ENCODE measurements around the gene KRT15. TPM values are rescaled to one million over a fixed set of nuclear protein-coding genes. Genes with fewer than 3 reads are reported as not detected.

KRT15 gene
- total and polyA plus RNA-seq, 2 of the 4 experiments (the other 2 are of a cell fraction): 2.9 to 5.3 TPM

DNA sequence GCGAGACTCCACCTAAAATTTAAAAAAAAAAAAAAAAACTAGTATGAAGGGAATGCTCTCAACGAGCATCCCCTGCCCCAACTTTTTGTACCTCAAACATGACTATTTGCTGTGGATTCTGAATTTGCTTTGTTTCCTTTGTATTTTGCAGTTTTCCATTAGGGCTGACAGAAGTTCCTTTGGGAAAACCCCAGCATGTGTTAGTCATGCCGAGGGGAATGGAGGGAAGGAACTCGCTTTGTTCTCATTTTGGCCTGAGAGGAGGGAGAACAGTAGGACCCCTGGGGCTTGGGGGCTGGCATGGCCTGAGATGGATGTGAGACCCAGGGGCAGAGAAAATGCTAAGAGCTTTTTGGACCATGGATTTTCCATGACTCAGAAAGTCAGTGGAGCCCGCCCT is 32.7 kb upstream of the KRT15 start:
- Histone ChIP-seq H3K79me1 (ENCODE audit: low read depth in 1 of 2, low read length in 2 of 2) (no peaks in the 10 kb centered on the region), H3K9me1 (ENCODE audit: insufficient read depth, low read length) (peaks cover 12% of the 10 kb centered on the region), H2AK9ac (replicated peaks; ENCODE audit: low read depth, low read length, poor library complexity) (no peak overlapping the region), H3K14ac (replicated peaks; ENCODE audit: low read depth, low read length) (no peak overlapping the region), H2AFZ (replicated peaks; ENCODE audit: low read length, poor library complexity) (no peak overlapping the region), H2AK5ac (ENCODE audit: low read depth, low read length) (no peak overlapping the region; the same call in 1 of the 2 replicates), H3K27ac (ENCODE audit: insufficient read depth, low read length) (no peak overlapping the region), H2BK120ac (ENCODE audit: low read depth, low read length) (0 out of 2 replicates have a peak overlapping the region, but pooled peaks have one; percentile 30), H3K9ac (ENCODE audit: low read depth, low read length) (no peak overlapping the region), H3K4me3 (ENCODE audit: insufficient read depth, low read depth, low read length) (no peak overlapping the region), H3K4me1 (ENCODE audit: control insufficient read depth, insufficient read depth, low read length) (peaks cover 17% of the 10 kb centered on the region), H2BK5ac (ENCODE audit: low read depth, low read length, poor library complexity, severe bottlenecking) (no peak overlapping the region), H3K4me2 (ENCODE audit: low read depth, low read length) (no peak overlapping the region), H3K27me3 (ENCODE audit: control insufficient read depth, insufficient read depth, low read length) (peaks cover 17% of the 10 kb centered on the region), H3K36me3 (ENCODE audit: control insufficient read depth, insufficient read depth, low read length) (no peaks in the 10 kb centered on the region), H4K5ac (ENCODE audit: low read depth, low read length) (no peak overlapping the region), H3K18ac (ENCODE audit: low read depth, low read length) (no peak overlapping the region), H4K91ac (ENCODE audit: insufficient read depth, low read depth, low read length) (no peak overlapping the region; the same call in 1 of the 2 replicates), H4K20me1 (ENCODE audit: insufficient read depth, low read length) (no peaks in the 10 kb centered on the region), H3K23ac (ENCODE audit: low read depth, low read length) (no peak overlapping the region), H3K9me3 (ENCODE audit: control insufficient read depth, insufficient read depth, low read length) (peaks cover 4% of the 10 kb centered on the region), H3K4ac (ENCODE audit: low read depth, low read length) (no peak overlapping the region), H2BK15ac (ENCODE audit: low read depth, low read length) (no peak overlapping the region), H4K8ac (ENCODE audit: low read depth in 2 of 2, low read length in 2 of 2) (no peak overlapping the region), H2BK20ac (ENCODE audit: low read depth, low read length) (no peak overlapping the region), H3K56ac (ENCODE audit: extremely low read depth, insufficient read depth, low read length) (no peak overlapping the region)
- in situ Hi-C loops (cut with MboI; ENCODE audit: low sequenced_read_pairs) (loop anchor here (5.0 to 10.0 kb wide), 2 partner anchors 111 to 747 kb away; no protein-coding TSS in a partner anchor), dilution Hi-C loops (cut with HindIII; ENCODE audit: low sequenced_read_pairs, unreplicated experiment) (no loop called here), intact Hi-C loops (cut with micrococcal nuclease) (no loop called here)
- ATAC-seq (ENCODE audit: low read depth) (no peak), DNase-seq (peak; percentile 46)
- BruUV-seq (replicated peaks): no TSS peak
- 72% methylated on average over 2 of the region's 5 CpGs; no CpG with 5 or more reads in 1 of the 2 experiments for WGBS, 2 experiments (ENCODE audit: extremely low coverage in 2 of 2, insufficient read length in 1 of 2)
- CTCF ChIA-PET: interaction anchor here (0.7 kb wide), 1 partner anchor 445 kb away, joined by 4 read pairs; no protein-coding TSS in a partner anchor
- no peak for TF ChIP-seq POLR2A (IDR thresholded peaks at IDR 0.05; ENCODE audit: low read depth, low read length)
- TF ChIP-seq CTCF (conservative IDR thresholded peaks at IDR 0.05; ENCODE audit: low read depth, low read length): no peak
- TF ChIP-seq SMC3 (IDR thresholded peaks at IDR 0.05; ENCODE audit: low read depth, low read length): no peak
- TF ChIP-seq FOS (IDR thresholded peaks at IDR 0.05; ENCODE audit: low read depth, low read length): no peak
- no peak for TF ChIP-seq RCOR1 (IDR thresholded peaks at IDR 0.05; ENCODE audit: insufficient replicate concordance, low read length)
- no peak for TF ChIP-seq MAFK (IDR thresholded peaks at IDR 0.05; ENCODE audit: low read depth, low read length)
- TF ChIP-seq BHLHE40 (IDR thresholded peaks at IDR 0.05; ENCODE audit: low read depth, low read length): no peak
- TF ChIP-seq CEBPB (IDR thresholded peaks at IDR 0.05; ENCODE audit: low read depth, low read length): no peak
- no peak for TF ChIP-seq RFX5 (IDR thresholded peaks at IDR 0.05; ENCODE audit: low read depth, low read length)
- TF ChIP-seq MXI1 (IDR thresholded peaks at IDR 0.05; ENCODE audit: borderline replicate concordance, low read depth, low read length): no peak
- TF ChIP-seq MAZ (IDR thresholded peaks at IDR 0.05; ENCODE audit: borderline replicate concordance, low read depth, low read length): no peak
- TF ChIP-seq, protein P1, sequence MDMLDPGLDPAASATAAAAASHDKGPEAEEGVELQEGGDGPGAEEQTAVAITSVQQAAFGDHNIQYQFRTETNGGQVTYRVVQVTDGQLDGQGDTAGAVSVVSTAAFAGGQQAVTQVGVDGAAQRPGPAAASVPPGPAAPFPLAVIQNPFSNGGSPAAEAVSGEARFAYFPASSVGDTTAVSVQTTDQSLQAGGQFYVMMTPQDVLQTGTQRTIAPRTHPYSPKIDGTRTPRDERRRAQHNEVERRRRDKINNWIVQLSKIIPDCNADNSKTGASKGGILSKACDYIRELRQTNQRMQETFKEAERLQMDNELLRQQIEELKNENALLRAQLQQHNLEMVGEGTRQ (IDR thresholded peaks at IDR 0.05; ENCODE audit: low read depth, low read length): no peak
- TF ChIP-seq NFE2L2 (IDR thresholded peaks at IDR 0.05; ENCODE audit: low read depth, low read length): no peak
- no peak for TF ChIP-seq RAD21 (IDR thresholded peaks at IDR 0.05; ENCODE audit: low read length)
- TF ChIP-seq, protein P2, sequence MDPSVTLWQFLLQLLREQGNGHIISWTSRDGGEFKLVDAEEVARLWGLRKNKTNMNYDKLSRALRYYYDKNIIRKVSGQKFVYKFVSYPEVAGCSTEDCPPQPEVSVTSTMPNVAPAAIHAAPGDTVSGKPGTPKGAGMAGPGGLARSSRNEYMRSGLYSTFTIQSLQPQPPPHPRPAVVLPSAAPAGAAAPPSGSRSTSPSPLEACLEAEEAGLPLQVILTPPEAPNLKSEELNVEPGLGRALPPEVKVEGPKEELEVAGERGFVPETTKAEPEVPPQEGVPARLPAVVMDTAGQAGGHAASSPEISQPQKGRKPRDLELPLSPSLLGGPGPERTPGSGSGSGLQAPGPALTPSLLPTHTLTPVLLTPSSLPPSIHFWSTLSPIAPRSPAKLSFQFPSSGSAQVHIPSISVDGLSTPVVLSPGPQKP (IDR thresholded peaks at IDR 0.05; ENCODE audit: borderline replicate concordance, low read depth, low read length): no peak
- no peak for TF ChIP-seq CHD1 (IDR thresholded peaks at IDR 0.05; ENCODE audit: low read depth, low read length)
- POLR2A ChIA-PET (ENCODE audit: unreplicated experiment): no interaction called here
